Stimulated activated CD4-positive, alpha-beta T cell treated with anti-CD3 and anti-CD28 coated beads, Interleukin-1b, Interleukin-23, amount 100 ng/mL, for 24 hours (primary cell): ENCODE data around the gene OR2T27.
A peak's percentile ranks its signal among the peaks of the same experiment; 100 is the strongest.
"Not testable (repeated sequence)": the region's sequence is repeated elsewhere in the genome, so short reads cannot be mapped to it uniquely, and the experiment has no call there.

ENCODE experiments used
- DNase-seq, 4 experiments: peaks; one replicate each; pipeline ENCODE4 v3.0.0-alpha.2; 2020; ENCODE audit warnings: low read depth in 4 of 4, low spot score in 1 of 4

Gene OR2T27

DNA sequence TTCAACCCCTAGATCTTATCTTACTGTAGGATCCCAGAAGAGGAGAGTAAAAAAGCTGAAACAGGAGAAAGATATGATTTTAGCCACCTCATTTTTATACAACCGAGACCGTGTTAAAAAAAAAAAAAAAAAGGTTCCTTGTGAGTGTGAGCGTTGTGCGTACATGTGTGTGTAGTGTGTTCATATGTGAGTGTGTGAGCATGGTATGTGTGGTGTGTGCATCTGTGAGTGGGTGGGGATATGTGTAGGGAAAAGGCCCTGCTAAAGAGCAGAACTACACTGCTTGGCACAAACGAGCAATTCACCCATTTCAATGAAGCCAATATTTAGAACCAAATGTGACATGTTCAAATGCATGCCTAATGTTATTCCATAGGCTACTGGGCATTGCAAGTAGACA is 13.7 kb downstream of the OR2T27 start:
- not testable (repeated sequence) for DNase-seq

- not testable (repeated sequence) for DNase-seq
These were observed 14.4 kb downstream of the OR2T27 start for GRCh38 chr1:248640906-248641305.

- not testable (repeated sequence) for DNase-seq
These were observed 15.7 kb downstream of the OR2T27 start for GRCh38 chr1:248639652-248640051.

GRCh38 chr1:248636612-248637011 is 18.7 kb downstream of the OR2T27 start:
- not testable (repeated sequence) for DNase-seq

DNA sequence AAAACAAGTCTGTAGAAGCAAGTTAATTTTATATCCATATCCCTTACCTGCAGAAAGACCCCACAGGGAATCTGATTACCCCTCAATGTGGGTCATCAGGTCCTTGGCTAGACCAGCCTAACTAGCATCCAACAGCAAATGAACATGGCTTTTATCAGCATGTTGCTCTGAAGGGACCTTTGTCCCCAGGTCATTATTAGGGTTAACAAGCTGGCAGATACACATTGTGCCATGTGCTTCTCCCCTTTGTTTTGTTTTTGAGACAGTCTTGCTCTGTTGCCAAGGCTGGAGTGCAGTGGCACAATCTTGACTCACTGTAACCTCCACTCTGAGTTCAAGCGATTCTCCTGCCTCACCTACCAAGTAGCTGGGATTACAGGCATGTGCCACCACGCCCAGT is 20.3 kb downstream of the OR2T27 start, which contains the start of gene OR2T11:
Gene OR2T11, minus strand, starts transcription at position 101 of the 400 bp plus-strand sequence. CDS start 7,963 bp downstream, outside the sequence.
- not testable (repeated sequence) for DNase-seq

- DNase-seq, result no peak
These were observed 23.8 kb downstream of the OR2T27 start for GRCh38 chr1:248631354-248632008.

DNA sequence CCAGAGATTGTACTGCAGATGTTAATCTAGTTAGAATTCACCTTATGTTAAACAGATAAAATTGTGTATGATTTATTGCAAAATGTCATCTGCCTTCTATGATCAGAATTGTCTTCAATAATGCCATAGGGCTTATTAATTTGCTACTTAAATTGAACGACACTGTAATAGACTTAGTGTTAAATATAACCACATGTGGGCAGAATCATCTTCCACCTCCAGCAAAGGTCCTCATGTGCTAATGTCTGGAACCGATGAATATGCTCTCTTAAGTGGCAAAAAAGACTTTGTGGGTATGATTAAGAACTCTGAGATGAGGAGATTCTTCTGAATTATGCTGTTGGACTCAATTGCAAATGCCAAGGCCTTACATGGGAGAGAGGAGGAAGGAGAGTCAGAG is 24.8 kb downstream of the OR2T27 start:
- DNase-seq, result no peak

- DNase-seq, result no peak
These were observed 27.1 kb downstream of the OR2T27 start for GRCh38 chr1:248627971-248628844.

GRCh38 chr1:248625971-248626370 is 29.4 kb downstream of the OR2T27 start:
- no peak for DNase-seq

GRCh38 chr1:248625166-248625565 is 30.2 kb downstream of the OR2T27 start:
- DNase-seq, result no peak

DNA sequence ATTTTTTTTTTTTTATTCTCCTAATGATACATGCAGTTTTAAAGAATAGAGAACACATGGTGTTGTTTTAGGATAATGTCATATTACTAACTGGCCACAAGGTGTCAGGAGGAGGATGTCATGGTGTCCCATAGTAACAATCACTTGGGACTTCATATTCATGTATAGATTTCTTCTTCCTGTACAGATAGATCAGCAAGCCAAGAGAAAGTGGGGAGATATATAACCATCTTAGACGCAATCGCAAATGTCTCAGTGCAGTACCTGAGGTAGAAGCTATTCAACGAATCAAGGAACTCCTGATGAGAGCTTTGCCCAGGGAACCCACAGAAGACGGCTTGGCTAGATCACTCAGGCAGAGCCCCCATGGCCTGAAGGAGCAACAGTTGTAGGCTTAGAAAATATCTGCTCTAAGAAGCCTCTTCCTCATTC is 32.7 kb downstream of the OR2T27 start:
- DNase-seq, result no peak

- DNase-seq, result no peak
These were observed 33.6 kb downstream of the OR2T27 start for GRCh38 chr1:248621770-248622169.

GRCh38 chr1:248618878-248619277 is 36.5 kb downstream of the OR2T27 start:
- DNase-seq, result peak in 3 of 4 experiments; percentile 6 to 46 (median 25)

GRCh38 chr1:248618119-248618518 is 37.2 kb downstream of the OR2T27 start:
- no peak for DNase-seq

DNA sequence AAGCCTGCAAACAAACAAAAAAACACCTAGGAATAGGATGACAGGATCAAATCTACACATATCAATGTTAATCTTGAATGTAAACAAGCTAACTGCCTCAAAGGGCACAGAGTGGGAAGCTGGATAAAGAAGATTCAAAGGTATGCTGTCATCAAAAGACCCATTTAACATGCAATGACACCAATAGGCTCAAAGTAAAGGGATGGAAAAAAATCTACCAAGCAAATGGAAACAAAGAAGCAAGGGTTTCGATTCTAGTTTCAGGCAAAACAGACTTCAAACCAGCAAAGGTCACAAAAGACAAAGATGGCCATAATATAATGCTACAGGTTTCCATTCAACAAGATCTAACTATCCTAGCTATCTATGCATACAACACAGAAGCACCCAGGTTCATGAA is 41.6 kb downstream of the OR2T27 start:
- no peak for DNase-seq

DNA sequence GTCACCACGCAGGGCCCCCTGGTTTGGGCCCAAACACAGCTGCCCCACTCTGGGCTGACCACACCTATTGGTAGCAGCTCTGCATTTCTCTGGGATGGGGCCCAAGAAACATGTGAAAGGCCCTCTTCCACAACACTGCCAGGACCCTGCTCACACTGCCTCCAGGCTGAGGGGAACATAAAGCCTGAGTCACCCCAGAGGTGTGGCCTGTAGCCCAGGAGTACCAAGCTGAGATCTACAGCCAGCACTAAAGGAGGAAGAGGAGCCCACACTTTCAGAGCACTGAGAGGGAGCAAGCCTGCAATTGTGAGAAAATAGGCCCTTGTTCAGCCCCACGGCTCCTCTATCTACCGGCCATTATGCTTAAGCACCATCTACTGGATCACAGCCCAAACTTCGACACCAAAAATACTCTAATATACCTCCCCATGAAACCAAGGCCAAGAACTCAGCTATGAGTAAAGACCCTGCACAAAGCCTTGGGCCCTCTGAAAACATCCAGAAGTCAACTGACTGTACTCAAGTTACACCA is 43.4 kb downstream of the OR2T27 start:
- DNase-seq, result no peak

GRCh38 chr1:248610301-248610700 is 45.0 kb downstream of the OR2T27 start:
- DNase-seq, result no peak
